ENCODE results near the gene DSCAM.

- no peak for TF ChIP-seq CTCF (IDR thresholded peaks at IDR 0.05)
- no peak for TF ChIP-seq POLR2A (IDR thresholded peaks at IDR 0.05)
- no peak for TF ChIP-seq EP300 (IDR thresholded peaks at IDR 0.05)
Measured at GRCh38 chr21:40244981-40245380, 602.0 kb downstream of the DSCAM start.

Measured in gastroesophageal sphincter (tissue), 3 donors.